Measurements from ENCODE around the gene KDELR1.

The KDELR1 gene

DNA sequence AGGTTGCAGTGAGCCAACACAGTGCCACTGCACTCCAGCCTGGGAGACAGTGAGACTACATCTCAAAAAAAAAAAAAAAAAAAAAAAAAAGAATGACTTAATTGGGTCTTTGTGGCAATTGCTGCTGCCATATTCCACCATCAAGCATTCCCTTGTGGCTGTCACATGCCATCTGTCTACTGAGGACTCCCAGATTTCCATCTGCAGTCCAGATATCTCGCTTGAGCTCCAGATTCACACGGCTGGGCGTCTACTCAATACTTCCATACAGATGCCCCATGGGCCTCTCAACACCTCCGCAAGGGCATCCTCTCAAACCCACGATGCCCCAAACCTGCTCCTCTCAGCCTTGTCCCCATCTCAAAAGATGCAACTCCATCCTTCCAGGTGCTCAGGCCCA, 40.5 kb downstream of the KDELR1 start:
- FAIRE-seq, result no peak
- no peak for DNase-seq (ENCODE audit: insufficient read length)
- no peak for TF ChIP-seq POLR2AphosphoS5 (IDR thresholded peaks at IDR 0.05; ENCODE audit: low read depth, low read length)

DNA sequence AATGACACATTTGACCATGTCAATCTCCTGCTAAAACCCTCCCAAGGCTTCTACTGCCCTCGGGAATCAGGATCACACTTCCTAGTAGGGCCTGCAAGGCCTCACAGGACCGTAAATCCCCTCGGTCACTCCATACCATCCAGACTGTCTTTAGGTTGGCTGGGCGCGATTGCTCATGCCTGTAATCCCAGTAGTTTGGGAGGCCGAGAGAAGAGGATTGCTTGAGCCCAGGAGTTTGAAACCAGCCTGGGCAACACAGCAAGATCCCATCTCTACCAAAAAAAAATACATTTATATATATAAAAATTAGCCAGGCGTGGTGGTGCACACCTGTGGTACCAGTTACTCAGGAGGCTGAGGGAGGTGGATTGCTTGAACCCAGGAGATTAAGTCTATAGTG, 42.6 kb downstream of the KDELR1 start:
- no peak for FAIRE-seq
- no peak for DNase-seq (ENCODE audit: insufficient read length)
- TF ChIP-seq POLR2A (IDR thresholded peaks at IDR 0.05; ENCODE audit: low read depth, low read length) (no peak), TAF1 (IDR thresholded peaks at IDR 0.05; ENCODE audit: borderline replicate concordance, low read depth, low read length) (no peak), POLR2AphosphoS5 (IDR thresholded peaks at IDR 0.05; ENCODE audit: low read depth, low read length) (no peak)

DNA sequence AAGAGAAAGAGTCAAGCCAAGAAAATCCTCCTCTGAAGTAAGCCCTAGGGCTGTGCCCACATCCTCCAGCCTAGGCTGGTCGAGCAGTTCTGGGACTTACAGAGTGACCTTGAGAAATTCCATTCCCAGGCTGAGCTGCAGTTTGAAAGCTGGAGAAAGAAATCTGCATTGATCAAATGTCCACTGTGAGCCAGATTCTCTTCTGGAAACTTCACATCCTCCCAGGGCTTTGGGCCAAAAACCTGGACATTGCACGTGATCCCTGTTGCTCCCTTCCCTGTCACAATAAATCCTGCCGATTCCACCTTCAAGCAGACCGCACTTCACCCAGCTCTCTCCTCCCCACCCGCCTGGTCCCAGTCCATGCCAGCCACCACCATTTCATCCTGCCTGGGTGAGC, 43.3 kb downstream of the KDELR1 start:
- no peak for TF ChIP-seq POLR2AphosphoS5 (IDR thresholded peaks at IDR 0.05; ENCODE audit: low read depth, low read length)
- DNase-seq (ENCODE audit: insufficient read length), result no peak
- no peak for FAIRE-seq

DNA sequence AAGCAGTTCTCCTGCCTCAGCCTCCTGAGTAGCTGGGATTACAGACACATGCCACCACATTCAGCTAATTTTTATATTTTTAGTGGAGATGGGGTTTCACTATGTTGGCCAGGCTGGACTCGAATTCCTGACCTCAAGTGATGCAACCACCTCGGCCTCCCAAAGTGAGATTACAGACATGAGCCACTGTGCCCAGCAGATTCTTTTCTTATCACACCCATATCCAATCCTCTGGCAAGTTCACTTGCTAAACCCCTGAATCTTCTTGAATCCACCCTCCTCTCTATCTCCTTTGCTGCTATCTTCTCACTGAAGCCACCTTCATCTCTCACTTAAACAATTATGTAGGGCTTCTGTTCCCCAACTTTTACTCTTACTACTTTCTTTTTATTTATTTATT, 45.2 kb downstream of the KDELR1 start:
- TF ChIP-seq TAF1 (IDR thresholded peaks at IDR 0.05; ENCODE audit: borderline replicate concordance, low read depth, low read length) (no peak), POLR2A (IDR thresholded peaks at IDR 0.05; ENCODE audit: low read depth, low read length) (no peak)
- FAIRE-seq (no peak), DNase-seq (ENCODE audit: insufficient read length) (no peak)

DNA sequence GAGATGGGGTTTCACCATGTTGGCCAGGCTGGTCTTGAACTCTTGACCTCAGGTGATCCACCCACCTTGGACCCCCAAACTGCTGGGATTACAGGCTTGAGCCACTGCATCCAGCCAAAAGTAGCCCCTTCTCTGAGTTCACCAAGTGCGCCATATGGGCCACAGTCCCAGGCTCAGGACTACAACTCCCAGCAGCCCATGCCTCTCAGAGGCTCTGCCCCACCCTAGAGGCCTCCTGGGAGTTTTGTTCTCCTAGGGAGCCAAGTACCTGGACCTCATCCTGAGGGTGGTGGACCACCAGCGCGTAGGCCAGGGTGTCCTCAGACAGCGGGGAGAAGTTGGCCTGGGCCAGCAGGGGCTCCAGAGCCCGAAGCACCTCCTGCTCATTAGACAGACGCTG, 46.5 kb downstream of the KDELR1 start:
- FAIRE-seq (no peak), DNase-seq (ENCODE audit: insufficient read length) (no peak)
- TF ChIP-seq POLR2AphosphoS5 (IDR thresholded peaks at IDR 0.05; ENCODE audit: low read depth, low read length) (no peak), TAF1 (IDR thresholded peaks at IDR 0.05; ENCODE audit: borderline replicate concordance, low read depth, low read length) (no peak), POLR2A (IDR thresholded peaks at IDR 0.05; ENCODE audit: low read depth, low read length) (no peak)

DNA sequence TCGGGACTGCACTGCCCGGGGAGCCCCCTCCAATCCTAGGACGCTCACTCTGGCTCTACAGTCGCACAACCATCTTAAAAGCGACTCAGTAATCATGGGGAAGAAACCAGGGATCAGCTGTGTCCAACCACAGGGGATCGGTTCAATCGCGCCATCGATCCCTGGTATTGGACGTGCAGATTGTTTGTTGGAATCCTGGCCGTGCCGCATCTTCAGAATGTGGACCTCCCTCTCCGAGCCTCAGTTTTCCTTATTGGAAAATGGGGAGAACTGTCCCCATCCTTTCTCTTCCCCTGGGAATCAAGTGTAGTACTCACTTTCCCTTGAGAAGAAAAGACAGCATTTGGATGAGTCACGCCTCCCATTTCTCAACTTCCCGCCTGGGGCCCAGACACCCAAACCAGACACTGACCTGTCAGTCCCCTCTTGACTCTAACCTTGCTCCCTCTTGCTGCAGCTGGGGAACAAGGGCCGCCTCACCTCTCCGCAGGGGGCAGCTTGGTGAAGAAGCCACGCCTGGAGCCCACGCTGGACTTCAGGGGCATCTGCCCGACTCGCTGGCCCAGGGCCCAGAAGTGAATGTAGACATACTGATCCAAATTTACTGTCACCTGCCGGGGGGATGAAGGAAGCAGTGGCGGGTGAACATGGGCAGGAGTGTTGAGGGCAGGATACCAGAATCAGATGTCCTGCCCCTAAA, 48.4 kb downstream of the KDELR1 start:
- FAIRE-seq, result no peak
- TF ChIP-seq POLR2AphosphoS5 (IDR thresholded peaks at IDR 0.05; ENCODE audit: low read depth, low read length), result no peak
- TF ChIP-seq TAF1 (IDR thresholded peaks at IDR 0.05; ENCODE audit: borderline replicate concordance, low read depth, low read length), result no peak
- TF ChIP-seq POLR2A (IDR thresholded peaks at IDR 0.05; ENCODE audit: low read depth, low read length), result no peak
- DNase-seq (ENCODE audit: insufficient read length), result no peak

DNA sequence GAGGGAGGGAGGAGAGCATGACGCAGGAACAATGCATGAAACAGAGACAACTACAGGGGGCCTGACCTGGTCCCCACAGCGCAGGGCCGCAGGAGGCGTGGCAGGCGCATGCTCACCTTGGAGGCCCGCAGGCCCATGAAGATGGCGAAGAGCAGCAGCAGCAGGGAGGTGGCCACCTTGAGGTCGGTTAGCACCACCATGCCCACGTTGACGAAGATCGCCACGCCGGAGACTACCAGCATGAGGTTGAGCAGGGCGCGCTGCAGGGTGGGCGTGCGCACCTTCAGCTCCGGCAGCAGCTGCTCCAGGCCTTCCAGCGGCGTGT, 49.0 kb downstream of the KDELR1 start:
- FAIRE-seq (no peak), DNase-seq (ENCODE audit: insufficient read length) (no peak)
- no peak for TF ChIP-seq POLR2A (IDR thresholded peaks at IDR 0.05; ENCODE audit: low read depth, low read length)
- TF ChIP-seq TAF1 (IDR thresholded peaks at IDR 0.05; ENCODE audit: borderline replicate concordance, low read depth, low read length), result no peak
- no peak for TF ChIP-seq POLR2AphosphoS5 (IDR thresholded peaks at IDR 0.05; ENCODE audit: low read depth, low read length)

DNA sequence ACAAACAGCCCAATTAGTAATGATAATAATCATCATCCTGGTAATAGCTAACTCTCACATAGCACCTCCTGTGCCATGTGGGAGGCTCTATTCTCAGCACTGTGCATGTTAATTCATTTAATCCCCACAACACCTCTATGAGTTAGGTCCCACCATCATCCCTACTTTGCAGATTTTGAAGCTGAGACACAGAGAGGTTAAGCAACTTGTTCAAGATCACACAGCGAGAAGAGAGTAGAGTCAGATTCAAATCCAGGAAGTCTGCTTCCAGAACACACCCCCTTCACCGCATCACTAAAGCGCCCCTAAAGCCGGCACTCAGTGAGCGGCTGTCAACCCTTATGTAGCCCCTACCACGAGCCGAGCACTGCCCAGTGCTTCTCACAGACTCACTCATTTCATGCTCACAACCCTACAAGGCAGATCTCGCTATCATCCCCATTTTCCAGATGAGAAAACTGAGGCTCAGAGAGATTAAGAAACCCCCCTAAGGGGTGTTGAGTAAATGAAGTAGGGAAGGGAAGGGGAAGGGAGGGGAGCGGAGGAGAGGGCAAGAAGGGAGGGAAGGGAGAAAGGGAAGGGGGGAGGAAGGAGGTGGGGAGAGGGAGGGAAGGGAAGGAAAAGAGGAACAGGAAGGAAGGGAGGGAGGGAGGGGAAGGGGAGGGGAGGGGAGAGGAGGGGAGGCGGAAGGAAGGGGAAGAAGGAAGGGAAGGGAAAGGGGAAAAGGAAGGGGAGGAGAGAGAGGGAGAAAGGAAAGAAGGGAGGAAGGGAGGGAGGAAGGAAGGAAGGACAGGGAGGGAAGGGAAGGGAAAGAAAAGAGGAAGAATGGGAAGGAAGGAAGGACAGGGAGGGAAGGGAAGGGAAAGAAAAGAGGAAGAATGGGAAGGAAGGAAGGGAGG, 49.6 kb downstream of the KDELR1 start:
- no peak for DNase-seq (ENCODE audit: insufficient read length)
- no peak for FAIRE-seq
- TF ChIP-seq POLR2A (IDR thresholded peaks at IDR 0.05; ENCODE audit: low read depth, low read length) (no peak), POLR2AphosphoS5 (IDR thresholded peaks at IDR 0.05; ENCODE audit: low read depth, low read length) (no peak), TAF1 (IDR thresholded peaks at IDR 0.05; ENCODE audit: borderline replicate concordance, low read depth, low read length) (no peak)

DNA sequence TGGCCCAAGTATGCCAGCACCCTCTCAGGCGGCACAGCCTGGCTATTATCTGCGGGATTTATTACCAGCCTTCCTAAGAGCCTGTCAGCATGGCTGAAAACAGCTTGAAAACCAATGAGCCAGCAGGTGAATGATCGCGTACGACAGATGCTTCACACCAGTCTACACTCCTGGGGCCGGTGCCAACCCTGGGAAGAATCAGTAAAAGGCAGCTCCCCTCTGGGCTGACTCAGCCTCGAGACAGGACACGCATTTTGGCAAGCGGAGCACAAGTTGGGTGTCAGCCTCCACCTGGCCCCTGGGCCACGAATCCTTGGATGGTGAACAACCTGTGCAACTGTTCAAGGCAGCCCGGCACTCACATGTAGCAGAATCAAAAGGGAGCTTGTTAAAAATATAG, 50.4 kb downstream of the KDELR1 start:
- FAIRE-seq, result no peak
- no peak for DNase-seq (ENCODE audit: insufficient read length)
- TF ChIP-seq POLR2A (IDR thresholded peaks at IDR 0.05; ENCODE audit: low read depth, low read length) (no peak), TAF1 (IDR thresholded peaks at IDR 0.05; ENCODE audit: borderline replicate concordance, low read depth, low read length) (no peak)

DNA sequence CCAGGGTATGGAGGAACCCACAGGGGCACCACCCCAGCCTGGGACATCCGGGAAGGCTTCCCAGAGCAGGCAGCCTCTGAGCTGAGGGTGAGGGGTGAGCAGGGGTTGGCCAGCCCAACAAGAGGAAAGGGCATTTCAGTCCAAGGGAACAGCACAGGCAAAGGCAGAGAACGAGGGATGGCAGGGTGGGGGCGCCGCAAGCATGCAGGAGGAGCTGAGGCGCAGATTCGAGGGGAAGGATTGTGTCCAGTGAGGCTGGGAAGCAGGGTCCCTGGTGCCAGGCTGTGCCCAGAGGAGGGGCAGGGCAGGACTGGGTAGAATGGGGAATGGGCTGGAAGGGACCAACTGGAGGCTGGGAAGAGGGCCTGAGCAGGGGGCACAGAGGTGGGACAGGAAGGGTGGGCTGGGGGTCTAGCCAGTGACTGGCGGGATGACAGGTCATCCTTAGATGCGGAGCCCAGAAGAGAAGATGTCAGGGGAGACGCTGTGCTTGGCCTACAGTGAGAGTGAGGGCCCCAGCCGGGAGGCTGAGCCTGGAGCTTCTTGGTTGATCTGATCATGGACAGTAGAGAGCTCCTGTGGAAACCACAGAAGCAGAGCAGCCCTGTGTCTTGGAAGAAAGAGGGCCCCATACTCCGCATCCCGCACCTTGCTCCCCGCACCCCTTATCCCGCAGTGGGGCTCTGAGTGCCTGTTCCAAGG, 52.4 kb downstream of the KDELR1 start:
- DNase-seq (ENCODE audit: insufficient read length), result no peak
- FAIRE-seq, result no peak
- no peak for TF ChIP-seq TAF1 (IDR thresholded peaks at IDR 0.05; ENCODE audit: borderline replicate concordance, low read depth, low read length)
- TF ChIP-seq POLR2A (IDR thresholded peaks at IDR 0.05; ENCODE audit: low read depth, low read length), result no peak
- no peak for TF ChIP-seq POLR2AphosphoS5 (IDR thresholded peaks at IDR 0.05; ENCODE audit: low read depth, low read length)

DNA sequence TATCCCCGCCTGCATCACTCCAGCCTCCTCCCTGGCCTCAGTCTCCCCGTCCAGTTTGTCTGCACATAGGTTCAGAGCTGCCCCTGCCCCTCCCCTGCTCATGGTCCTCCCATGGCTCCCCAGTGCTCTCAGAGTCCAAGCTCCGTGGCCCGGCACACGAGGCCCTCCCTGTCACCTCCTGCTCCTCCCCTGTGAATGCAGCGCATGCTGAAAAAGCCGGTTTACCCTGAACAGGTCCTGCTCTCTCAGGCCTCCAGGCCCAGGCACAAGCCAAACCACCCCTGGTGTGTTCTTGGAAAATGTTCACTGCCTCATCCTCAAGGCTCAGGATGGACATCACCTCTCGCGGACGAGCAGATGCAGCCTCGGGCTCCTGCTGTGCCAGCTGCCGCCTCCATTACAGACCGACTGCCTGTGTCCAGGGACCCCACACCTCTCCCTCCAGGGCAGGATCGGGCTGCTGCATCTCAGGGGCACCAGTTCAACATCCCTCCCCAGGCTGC, 53.0 kb downstream of the KDELR1 start:
- FAIRE-seq (no peak), DNase-seq (ENCODE audit: insufficient read length) (no peak)
- TF ChIP-seq TAF1 (IDR thresholded peaks at IDR 0.05; ENCODE audit: borderline replicate concordance, low read depth, low read length) (no peak), POLR2A (IDR thresholded peaks at IDR 0.05; ENCODE audit: low read depth, low read length) (no peak), POLR2AphosphoS5 (IDR thresholded peaks at IDR 0.05; ENCODE audit: low read depth, low read length) (no peak)
